HCT116 (cell line): ENCODE data around the gene ARPP21. TPM values are rescaled to one million over a fixed set of nuclear protein-coding genes. Genes with fewer than 3 reads are reported as not detected.
"Not testable (repeated sequence)": the region's sequence is repeated elsewhere in the genome, so short reads cannot be mapped to it uniquely, and the experiment has no call there.

Source experiments
- ATAC-seq: fragments of 200-7000 bp; cut with Tn5 transposase; 2 replicates; pipeline ENCODE4 v1.9.1; 2020; ENCODE audit warnings: mild to moderate bottlenecking, moderate library complexity
- BruUV-seq: library from RNA; stranded (reverse); fragments of 400-500 nt; replicated peaks from 2 replicates; lab custom pipeline; 2021; lab: Mats Ljungman, UMichigan
- CTCF ChIA-PET: fragments of 300-600 bp; sonication (Branson Sonifier 250); formaldehyde crosslinking; loops from one replicate; lab custom pipeline; 2021; ENCODE audit warnings: antibody characterized with exemption; lab: Charles Lee
- POLR2A ChIA-PET: fragments of 300-600, 350-600 bp; sonication (Branson Sonifier 250); formaldehyde crosslinking; loops from one replicate; lab custom pipeline; 2021; ENCODE audit warnings: antibody characterized with exemption; lab: Charles Lee
- RAD21 ChIA-PET, 2 experiments: fragments of 300-600 bp; sonication (Branson Sonifier 250); formaldehyde crosslinking; loops; one replicate each; lab custom pipeline; 2023; ENCODE audit warnings: low total read pairs in 2 of 2; ENCODE audit not compliant: uncharacterized antibody in 2 of 2, unreplicated experiment in 2 of 2, low non-redundant PET in 1 of 2; lab: Charles Lee
- DNase-seq: peaks from one replicate; pipeline ENCODE4 v3.0.0-alpha.2; 2010; ENCODE audit warnings: low read depth, low spot score
- H2AFZ ChIP-seq: fragments of 200-600 bp; shearing (Covaris generic), sonication (generic); 2 replicates; pipeline ENCODE4 v1.6.1; 2017; ENCODE audit warnings: low read depth, mixed run types, mixed read lengths, antibody characterized with exemption, low read length; ENCODE audit not compliant: poor library complexity, severe bottlenecking
- H3K27ac ChIP-seq: 2 replicates; pipeline ENCODE4 v1.5.1; 2012; ENCODE audit warnings: low read depth, low read length
- H3K27me3 ChIP-seq: fragments of 200-600 bp; sonication (generic); 2 replicates; pipeline ENCODE4 v1.6.1; 2016; ENCODE audit warnings: mixed run types, low read length, mixed read lengths; ENCODE audit not compliant: insufficient read depth
- H3K36me3 ChIP-seq, 2 experiments: fragments of 200-500 bp in 1 of 2; fragments of 200-600 bp in 1 of 2; sonication (Bioruptor generic) in 1 of 2; sonication (generic) in 1 of 2; 2 replicates each; pipeline versions ENCODE4 v1.5.1 to v1.6.1; 2014 to 2016; ENCODE audit warnings: low read length in 2 of 2, inconsistent platforms in 1 of 2, mixed read lengths in 1 of 2, mixed run types in 1 of 2; ENCODE audit not compliant: insufficient read depth in 2 of 2, control insufficient read depth in 1 of 2
- H3K4me1 ChIP-seq, 2 experiments: fragments of 200-600 bp in 1 of 2; sonication (generic) in 1 of 2; 2 replicates each; pipeline versions ENCODE4 v1.5.1 to v1.6.1; 2012 to 2017; ENCODE audit warnings: low read length in 2 of 2, inconsistent platforms in 1 of 2, mild to moderate bottlenecking in 1 of 2, mixed read lengths in 1 of 2, mixed run types in 1 of 2, moderate library complexity in 1 of 2; ENCODE audit not compliant: insufficient read depth in 2 of 2, control insufficient read depth in 1 of 2
- H3K4me2 ChIP-seq: fragments of 200-600 bp; sonication (generic); 2 replicates; pipeline ENCODE4 v1.6.1; 2017; ENCODE audit warnings: mixed run types, low read length, mixed read lengths
- H3K4me3 ChIP-seq, 2 experiments: fragments of 200-600 bp in 1 of 2; sonication (generic) in 1 of 2; replicated peaks in 1 of 2; 2 replicates each; pipeline ENCODE4 v1.5.1; 2011 to 2016; ENCODE audit warnings: low read length in 2 of 2, control low read depth in 1 of 2, low read depth in 1 of 2, mild to moderate bottlenecking in 1 of 2, mixed read lengths in 1 of 2, mixed run types in 1 of 2
- H3K79me2 ChIP-seq: fragments of 200-600 bp; sonication (generic); 2 replicates; pipeline ENCODE4 v1.6.1; 2017; ENCODE audit warnings: mild to moderate bottlenecking, mixed run types, low read length, moderate library complexity, mixed read lengths; ENCODE audit not compliant: insufficient read depth
- H3K9ac ChIP-seq: fragments of 200-600 bp; sonication (generic); 2 replicates; pipeline ENCODE4 v1.6.1; 2016; ENCODE audit warnings: low read length, mixed read lengths
- H3K9me2 ChIP-seq: fragments of 200-600 bp; sonication (generic), shearing (Covaris generic); 2 replicates; pipeline ENCODE4 v1.6.1; 2017; ENCODE audit warnings: mixed run types, mild to moderate bottlenecking, moderate library complexity; ENCODE audit not compliant: insufficient read depth
- H3K9me3 ChIP-seq, 2 experiments: fragments of 200-500 bp in 1 of 2; fragments of 200-600 bp in 1 of 2; sonication (Bioruptor generic) in 1 of 2; sonication (generic) in 1 of 2; 2 replicates each; pipeline ENCODE4 v1.6.1; 2014 to 2017; ENCODE audit warnings: low read length in 2 of 2, mixed read lengths in 2 of 2, inconsistent platforms in 1 of 2, low read depth in 1 of 2, mild to moderate bottlenecking in 1 of 2, mixed run types in 1 of 2, moderate library complexity in 1 of 2; ENCODE audit not compliant: control insufficient read depth in 1 of 2, insufficient read depth in 1 of 2
- H4K20me1 ChIP-seq: fragments of 200-600 bp; sonication (generic), shearing (Covaris generic); 2 replicates; pipeline ENCODE4 v1.6.1; 2017; ENCODE audit warnings: mixed run types, mild to moderate bottlenecking, moderate library complexity; ENCODE audit not compliant: insufficient read depth
- CEBPB ChIP-seq: IDR thresholded peaks from 2 replicates; pipeline ENCODE4 v1.6.1; 2012; ENCODE audit warnings: low read depth
- EGR1 ChIP-seq: IDR thresholded peaks from 2 replicates; pipeline ENCODE4 v1.6.1; 2012; ENCODE audit warnings: low read depth
- JUND ChIP-seq: IDR thresholded peaks from 2 replicates; pipeline ENCODE4 v1.6.1; 2012
- SIN3A ChIP-seq: IDR thresholded peaks from 2 replicates; pipeline ENCODE4 v1.6.1; 2012; ENCODE audit warnings: low read depth
- SP1 ChIP-seq: IDR thresholded peaks from 2 replicates; pipeline ENCODE4 v1.6.1; 2012; ENCODE audit warnings: low read depth
- TCF7L2 ChIP-seq: IDR thresholded peaks from 2 replicates; pipeline ENCODE4 v1.7.0; 2011; ENCODE audit warnings: borderline replicate concordance, inconsistent platforms; ENCODE audit not compliant: insufficient read depth, insufficient read length; ENCODE audit errors: extremely low read depth
- ZBTB33 ChIP-seq: IDR thresholded peaks from 2 replicates; pipeline ENCODE4 v1.6.1; 2011; ENCODE audit warnings: mild to moderate bottlenecking, low read length, moderate library complexity; ENCODE audit not compliant: insufficient replicate concordance; ENCODE audit errors: extremely low read depth
- ZNF274 ChIP-seq: fragments of 200-500 bp; sonication (Bioruptor generic); IDR thresholded peaks from 2 replicates; pipeline ENCODE4 v1.6.1; 2014; ENCODE audit warnings: mild to moderate bottlenecking, low read depth, low read length, inconsistent platforms
- intact Hi-C: fragments of 100-400 bp; cut with micrococcal nuclease; formaldehyde crosslinking; loops from 2 replicates; pipeline ENCODE4 v1.10.0; 2022
- total RNA-seq: library from RNA; stranded (reverse); gene quantifications from one replicate; pipeline ENCODE4 v1.2.1, GENCODE V29; 2021; ENCODE audit not compliant: unreplicated experiment

ARPP21 gene
- total RNA-seq, 1 experiment from 2014 or later = not detected

- H3K9ac ChIP-seq = no peak overlapping the region
- H2AFZ ChIP-seq = no peak overlapping the region
- no peaks in the 10 kb centered on the region for H3K9me2 ChIP-seq
- DNase-seq = no peak
- H3K4me1 ChIP-seq = no peaks in the 10 kb centered on the region
- no peak for ATAC-seq
- CTCF ChIA-PET = no interaction called here
- H3K79me2 ChIP-seq = no peaks in the 10 kb centered on the region
- H4K20me1 ChIP-seq = no peaks in the 10 kb centered on the region
- H3K4me2 ChIP-seq = no peak overlapping the region
- BruUV-seq = no TSS peak
- POLR2A ChIA-PET = no interaction called here
- no peak overlapping the region for H3K27ac ChIP-seq
- H3K27me3 ChIP-seq = no peaks in the 10 kb centered on the region
- intact Hi-C loops = no loop called here
- H3K9me3 ChIP-seq = peaks cover 3 to 7% of the 10 kb centered on the region in 2 experiments; a peak in 2 of 4 replicates
- TF ChIP-seq ZNF274 (no peak), TCF7L2 (no peak), EGR1 (no peak), JUND (no peak), CEBPB (no peak), SIN3A (no peak), SP1 (no peak), ZBTB33 (no peak)
- no peaks in the 10 kb centered on the region for H3K36me3 ChIP-seq
- RAD21 ChIA-PET = no interaction called here
- no peak overlapping the region for H3K4me3 ChIP-seq
Observed at GRCh38 chr3:35617370-35617769, 22.0 kb upstream of the ARPP21 start.

GRCh38 chr3:35620238-35620637, 19.1 kb upstream of the ARPP21 start:
- H3K4me1 ChIP-seq, intact Hi-C loops, H3K9ac ChIP-seq, ATAC-seq, RAD21 ChIA-PET, H3K79me2 ChIP-seq, BruUV-seq, DNase-seq, CTCF ChIA-PET, H3K4me3 ChIP-seq, H3K27ac ChIP-seq, H3K4me2 ChIP-seq, H3K27me3 ChIP-seq, H3K9me2 ChIP-seq, H4K20me1 ChIP-seq, H3K36me3 ChIP-seq, H3K9me3 ChIP-seq, H2AFZ ChIP-seq, POLR2A ChIA-PET: not testable (repeated sequence)
